ENCODE data around the gene SH2D3C.

The SH2D3C gene

GRCh38 chr9:127768698-127769097 is 9.8 kb downstream of the SH2D3C start:
- H4K20me1 ChIP-seq (ENCODE audit: control insufficient read depth, insufficient read depth, low read depth, low read length) = peaks cover 8% of the 10 kb centered on the region; the same call in 1 of the 2 replicates
- no peaks in the 10 kb centered on the region for H3K27me3 ChIP-seq (ENCODE audit: control insufficient read depth, low read length)
- H3K9me3 ChIP-seq (ENCODE audit: control insufficient read depth, insufficient read depth, low read length) = no peaks in the 10 kb centered on the region

GRCh38 chr9:127767909-127768331 is 10.5 kb downstream of the SH2D3C start:
- TF ChIP-seq CTCF (IDR thresholded peaks at IDR 0.05; ENCODE audit: low read depth, low read length, poor library complexity, severe bottlenecking) = no peak
- no peak for TF ChIP-seq EZH2phosphoT487 (IDR thresholded peaks at IDR 0.05; ENCODE audit: borderline replicate concordance, low read length)
- H4K20me1 ChIP-seq (ENCODE audit: control insufficient read depth, insufficient read depth, low read depth, low read length) = peaks cover 8% of the 10 kb centered on the region; the same call in 1 of the 2 replicates

More at GRCh38 chr9:127768698-127769097, 9.8 kb downstream of the SH2D3C start:
- Histone ChIP-seq H3K4me1 (ENCODE audit: control insufficient read depth, low read length) (peaks cover 39% of the 10 kb centered on the region), H3F3A (ENCODE audit: control insufficient read depth, insufficient read depth) (peaks cover 5% of the 10 kb centered on the region), H3K79me2 (ENCODE audit: control insufficient read depth, low read length) (peaks cover 12% of the 10 kb centered on the region), H3K4me3 (ENCODE audit: low read length) (no peak overlapping the region), H3K36me3 (ENCODE audit: control insufficient read depth, low read length) (peaks cover 40% of the 10 kb centered on the region), H3K4me2 (ENCODE audit: low read length) (no peak overlapping the region), H3K27ac (ENCODE audit: low read depth, low read length) (no peak overlapping the region), H3K9me2 (replicated peaks; ENCODE audit: control insufficient read depth, low read length) (no peaks in the 10 kb centered on the region)
- TF ChIP-seq EZH2phosphoT487 (IDR thresholded peaks at IDR 0.05; ENCODE audit: borderline replicate concordance, low read length) (no peak), CTCF (IDR thresholded peaks at IDR 0.05; ENCODE audit: low read depth, low read length, poor library complexity, severe bottlenecking) (no peak)

GRCh38 chr9:127767410-127767809 is 11.1 kb downstream of the SH2D3C start:
- Histone ChIP-seq H3K9me2 (replicated peaks; ENCODE audit: control insufficient read depth, low read length) (no peaks in the 10 kb centered on the region), H4K20me1 (ENCODE audit: control insufficient read depth, insufficient read depth, low read depth, low read length) (peaks cover 8% of the 10 kb centered on the region; the same call in 1 of the 2 replicates), H3K4me3 (ENCODE audit: low read length) (no peak overlapping the region), H3K27ac (ENCODE audit: low read depth, low read length) (no peak overlapping the region), H3K4me2 (ENCODE audit: low read length) (no peak overlapping the region), H3K36me3 (ENCODE audit: control insufficient read depth, low read length) (peaks cover 30% of the 10 kb centered on the region), H3F3A (ENCODE audit: control insufficient read depth, insufficient read depth) (peaks cover 2% of the 10 kb centered on the region; the same call in 1 of the 2 replicates), H3K9me3 (ENCODE audit: control insufficient read depth, insufficient read depth, low read length) (no peaks in the 10 kb centered on the region), H3K27me3 (ENCODE audit: control insufficient read depth, low read length) (no peaks in the 10 kb centered on the region), H3K4me1 (ENCODE audit: control insufficient read depth, low read length) (peaks cover 39% of the 10 kb centered on the region), H3K79me2 (ENCODE audit: control insufficient read depth, low read length) (peaks cover 12% of the 10 kb centered on the region)
- no peak for TF ChIP-seq CTCF (IDR thresholded peaks at IDR 0.05; ENCODE audit: low read depth, low read length, poor library complexity, severe bottlenecking)
- no peak for TF ChIP-seq EZH2phosphoT487 (IDR thresholded peaks at IDR 0.05; ENCODE audit: borderline replicate concordance, low read length)

More at GRCh38 chr9:127767909-127768331, 10.5 kb downstream of the SH2D3C start:
- Histone ChIP-seq H3K9me3 (ENCODE audit: control insufficient read depth, insufficient read depth, low read length) (no peaks in the 10 kb centered on the region), H3K9me2 (replicated peaks; ENCODE audit: control insufficient read depth, low read length) (no peaks in the 10 kb centered on the region), H3F3A (ENCODE audit: control insufficient read depth, insufficient read depth) (peaks cover 2% of the 10 kb centered on the region; the same call in 1 of the 2 replicates), H3K27ac (ENCODE audit: low read depth, low read length) (no peak overlapping the region), H3K27me3 (ENCODE audit: control insufficient read depth, low read length) (no peaks in the 10 kb centered on the region), H3K4me1 (ENCODE audit: control insufficient read depth, low read length) (peaks cover 39% of the 10 kb centered on the region), H3K4me3 (ENCODE audit: low read length) (no peak overlapping the region), H3K4me2 (ENCODE audit: low read length) (no peak overlapping the region), H3K36me3 (ENCODE audit: control insufficient read depth, low read length) (peaks cover 33% of the 10 kb centered on the region), H3K79me2 (ENCODE audit: control insufficient read depth, low read length) (peaks cover 12% of the 10 kb centered on the region)

All from DOHH2 (cell line).